GM10266 (cell line): ENCODE results near the gene TUBGCP3.

Experiments used
- DNase-seq: peaks from one replicate; pipeline ENCODE4 v3.0.0; 2012; ENCODE audit errors: extremely low spot score
- TF ChIP-seq, protein P1 (sequence below): IDR thresholded peaks from 2 replicates; pipeline ENCODE4 v1.5.1; 2012; ENCODE audit warnings: mild to moderate bottlenecking, low read depth; ENCODE audit not compliant: control insufficient read depth, insufficient read depth; ENCODE audit errors: missing control alignments

The TUBGCP3 gene

DNA sequence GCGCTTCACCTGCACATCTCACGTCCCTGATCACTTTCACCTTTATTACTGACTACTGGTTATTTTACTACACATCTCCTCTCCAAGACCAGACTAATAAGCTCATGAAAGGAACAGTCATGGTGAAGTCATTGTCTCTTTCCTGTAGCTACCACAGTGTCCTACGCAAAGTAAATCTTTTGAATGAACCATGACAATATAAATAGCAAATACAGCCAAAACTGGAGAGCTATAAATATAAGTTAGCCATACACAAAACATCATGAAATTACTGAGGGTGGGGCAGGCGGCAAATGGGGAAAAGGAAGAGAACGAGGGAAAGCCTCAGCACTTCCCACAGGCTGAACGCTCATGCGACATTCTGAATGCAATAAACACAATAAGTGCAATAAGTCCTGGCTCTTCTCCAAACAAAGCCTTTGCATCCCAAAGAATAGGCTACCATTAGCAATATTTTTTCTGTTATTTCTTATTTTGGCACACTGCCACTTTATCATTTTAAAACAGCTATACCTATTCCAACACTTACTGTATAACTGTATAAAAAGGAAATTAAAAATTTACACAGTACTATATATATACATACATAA, 62.5 kb downstream of the TUBGCP3 start:
- TF ChIP-seq, protein P1, sequence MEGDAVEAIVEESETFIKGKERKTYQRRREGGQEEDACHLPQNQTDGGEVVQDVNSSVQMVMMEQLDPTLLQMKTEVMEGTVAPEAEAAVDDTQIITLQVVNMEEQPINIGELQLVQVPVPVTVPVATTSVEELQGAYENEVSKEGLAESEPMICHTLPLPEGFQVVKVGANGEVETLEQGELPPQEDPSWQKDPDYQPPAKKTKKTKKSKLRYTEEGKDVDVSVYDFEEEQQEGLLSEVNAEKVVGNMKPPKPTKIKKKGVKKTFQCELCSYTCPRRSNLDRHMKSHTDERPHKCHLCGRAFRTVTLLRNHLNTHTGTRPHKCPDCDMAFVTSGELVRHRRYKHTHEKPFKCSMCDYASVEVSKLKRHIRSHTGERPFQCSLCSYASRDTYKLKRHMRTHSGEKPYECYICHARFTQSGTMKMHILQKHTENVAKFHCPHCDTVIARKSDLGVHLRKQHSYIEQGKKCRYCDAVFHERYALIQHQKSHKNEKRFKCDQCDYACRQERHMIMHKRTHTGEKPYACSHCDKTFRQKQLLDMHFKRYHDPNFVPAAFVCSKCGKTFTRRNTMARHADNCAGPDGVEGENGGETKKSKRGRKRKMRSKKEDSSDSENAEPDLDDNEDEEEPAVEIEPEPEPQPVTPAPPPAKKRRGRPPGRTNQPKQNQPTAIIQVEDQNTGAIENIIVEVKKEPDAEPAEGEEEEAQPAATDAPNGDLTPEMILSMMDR, result no peak
- DNase-seq, result no peak

DNA sequence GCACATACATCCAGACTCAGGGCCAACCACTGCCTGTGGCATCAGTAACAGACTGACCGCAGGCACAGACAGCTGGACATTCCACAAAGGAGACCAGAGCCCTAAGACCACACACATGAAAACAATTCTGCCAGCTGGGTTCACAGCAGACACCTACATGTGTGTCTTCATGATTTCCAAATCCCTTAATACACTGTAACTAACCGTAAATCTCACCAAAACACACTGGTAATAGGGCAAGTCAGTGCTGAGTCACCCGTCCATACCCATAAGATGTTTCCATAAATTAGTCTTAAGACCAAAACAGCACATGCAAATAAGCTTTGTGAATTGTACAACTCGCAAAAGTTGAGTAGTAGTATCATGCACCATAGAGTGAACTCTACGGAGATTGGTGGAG, 65.4 kb downstream of the TUBGCP3 start:
- no peak for DNase-seq
- TF ChIP-seq, protein P1, result no peak

DNA sequence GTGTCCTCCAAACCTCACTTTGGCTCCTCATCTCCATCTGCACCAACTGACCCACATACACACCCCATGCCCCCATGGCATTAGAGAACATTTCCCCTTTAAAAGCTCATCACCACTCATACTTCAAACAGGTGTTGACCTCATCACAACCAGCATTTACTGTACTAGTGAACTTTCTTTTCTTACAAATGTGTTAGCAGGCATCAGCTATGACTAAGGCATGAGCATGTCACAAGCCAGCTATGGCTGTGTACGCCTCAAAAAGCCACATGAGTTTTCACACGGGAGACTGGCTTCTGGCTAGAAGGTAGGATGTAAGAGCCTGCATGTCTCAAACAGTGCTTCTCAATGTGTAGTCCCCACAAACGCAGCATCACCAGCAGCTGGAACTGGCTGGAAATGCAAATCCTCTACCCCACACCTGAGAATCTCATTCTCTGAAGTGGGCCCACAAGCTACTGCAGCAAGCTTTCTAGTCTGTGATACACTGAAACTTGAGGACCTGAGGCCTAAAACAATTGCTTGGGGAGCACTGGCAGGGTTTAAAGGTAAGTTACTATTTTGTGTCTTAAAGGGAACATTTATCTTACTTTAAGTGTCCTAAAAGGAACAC, 66.8 kb downstream of the TUBGCP3 start:
- TF ChIP-seq, protein P1, result no peak
- no peak for DNase-seq

DNA sequence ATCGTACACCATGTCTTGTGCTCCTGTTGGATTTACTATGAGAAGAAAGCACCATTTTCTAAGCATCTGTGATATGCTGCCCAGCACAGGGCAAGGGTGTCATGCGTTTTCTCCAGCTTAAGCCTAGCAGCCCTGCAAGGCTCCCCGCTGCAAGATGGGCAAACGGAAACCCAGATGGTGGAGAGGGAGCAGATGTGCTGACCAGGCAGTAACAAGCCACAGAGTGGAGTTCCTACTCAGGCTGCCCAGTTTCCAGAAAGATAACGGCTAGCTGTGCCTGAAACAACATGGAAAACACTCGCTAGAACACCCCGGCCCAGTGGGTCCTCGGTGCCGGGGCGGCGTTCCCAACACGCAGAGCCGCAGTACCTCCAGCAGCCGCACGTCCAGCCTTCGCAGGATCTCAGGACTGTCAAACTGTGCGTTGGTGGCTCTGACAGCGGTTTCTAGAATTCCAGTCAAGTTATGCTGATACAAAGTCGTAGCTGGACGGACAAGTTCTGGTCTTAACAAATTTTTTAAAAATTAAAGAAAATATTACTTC, 68.4 kb downstream of the TUBGCP3 start:
- DNase-seq, result no peak
- TF ChIP-seq, protein P1, result no peak

DNA sequence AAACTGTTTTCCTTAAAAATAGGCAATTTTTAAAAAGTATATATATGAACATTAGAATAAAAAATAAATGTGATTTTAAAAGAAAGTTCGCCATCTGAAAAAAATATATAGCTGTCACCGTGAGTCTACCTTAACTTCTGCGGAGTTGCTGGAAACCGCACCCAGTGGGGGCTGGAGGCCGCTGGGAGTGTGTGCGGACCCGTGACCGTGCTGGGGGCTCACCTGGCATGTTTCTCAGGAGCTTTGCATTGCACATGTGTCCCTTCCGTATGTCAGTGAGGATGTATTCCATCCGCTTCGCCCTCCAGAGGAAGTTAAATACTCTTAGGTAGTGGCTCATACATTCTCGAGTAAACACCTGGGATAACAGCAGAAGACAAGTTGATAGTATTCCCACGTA, 71.7 kb downstream of the TUBGCP3 start:
- TF ChIP-seq, protein P1, result no peak
- DNase-seq, result no peak

DNA sequence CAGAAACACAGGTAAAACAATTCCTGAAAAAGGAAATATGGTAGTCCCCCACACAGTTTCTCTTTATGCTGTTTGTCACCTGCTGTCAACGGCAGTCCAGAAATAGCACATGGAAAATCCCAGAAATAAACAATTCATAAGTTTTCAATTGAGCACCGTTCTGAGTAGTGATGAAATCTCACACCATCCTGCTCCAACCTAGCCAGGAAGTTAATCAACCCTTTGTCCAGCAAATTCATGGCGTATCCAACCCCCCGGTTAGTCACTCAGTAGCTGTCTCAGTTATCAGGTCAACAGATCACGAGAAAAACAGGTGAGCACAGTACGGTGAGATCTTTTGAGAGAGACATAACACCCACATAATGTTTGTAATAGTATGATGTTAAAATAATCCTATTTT, 74.2 kb downstream of the TUBGCP3 start:
- TF ChIP-seq, protein P1, result no peak
- DNase-seq, result no peak

DNA sequence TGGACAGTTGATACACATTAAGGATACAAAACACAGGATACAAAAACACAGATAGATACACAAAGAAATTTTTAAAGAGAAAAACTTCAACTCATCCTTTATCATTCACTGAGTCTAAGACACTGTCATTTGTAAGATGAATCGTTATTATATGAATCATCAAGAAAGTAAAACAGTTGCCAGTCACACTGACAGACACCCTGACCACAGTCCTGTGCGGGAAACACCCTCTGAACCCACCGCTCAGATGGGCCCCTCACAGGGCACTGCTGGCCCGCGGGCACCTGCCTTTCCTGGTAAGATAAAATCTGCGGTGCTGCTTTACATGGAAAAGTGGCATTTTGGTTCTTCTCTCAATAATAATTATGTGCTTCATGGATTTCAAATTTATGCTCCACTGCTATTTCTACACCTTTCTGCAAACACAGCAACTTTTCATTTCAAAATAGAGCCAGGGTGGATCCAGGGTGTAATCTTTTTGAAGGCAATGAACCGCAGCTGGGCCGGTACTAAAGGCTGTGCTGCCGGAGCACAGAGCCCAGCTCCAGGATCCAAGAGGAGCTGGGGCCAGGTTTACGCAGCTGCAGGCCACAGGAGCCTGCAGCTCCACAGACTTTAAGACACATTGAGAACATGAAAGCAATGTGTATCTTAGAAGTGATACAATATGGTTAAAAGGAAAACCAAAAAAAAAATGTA, 76.8 kb downstream of the TUBGCP3 start:
- TF ChIP-seq, protein P1, result no peak
- no peak for DNase-seq
